GM12878 (cell line): ENCODE data around the gene STK32B. TPM values are rescaled to one million over a fixed set of nuclear protein-coding genes. Genes with fewer than 3 reads are reported as not detected.

Source experiments
- ATAC-seq: fragments of 200-7000 bp; cut with Tn5 transposase; 3 replicates; pipeline ENCODE4 v1.9.1; 2020; ENCODE audit warnings: mild to moderate bottlenecking, moderate library complexity
- BruUV-seq: library from RNA; stranded (reverse); fragments of 400-500 nt; replicated peaks from 2 replicates; lab custom pipeline; 2021; lab: Mats Ljungman, UMichigan
- CTCF ChIA-PET: fragments of 300-600 bp; sonication (Branson Sonifier 250); formaldehyde crosslinking; extraction: SDS; loops from one replicate; lab custom pipeline; 2021; ENCODE audit warnings: inconsistent platforms; lab: Yijun Ruan, JAX
- POLR2A ChIA-PET: fragments of 350-600 bp; formaldehyde crosslinking; extraction: SDS; loops from one replicate; lab custom pipeline; 2021; ENCODE audit warnings: inconsistent platforms; lab: Charles Lee
- RAD21 ChIA-PET: fragments of 300-600 bp; sonication (Branson Sonifier 250); formaldehyde crosslinking; loops from one replicate; lab custom pipeline; 2023; ENCODE audit warnings: antibody characterized with exemption; ENCODE audit not compliant: unreplicated experiment; lab: Charles Lee
- SMC1A ChIA-PET: fragments of 300-600 bp; sonication (Branson Sonifier 250); formaldehyde crosslinking; loops from one replicate; lab custom pipeline; 2023; ENCODE audit not compliant: unreplicated experiment, uncharacterized antibody; lab: Charles Lee
- DNase-seq: peaks from one replicate; pipeline ENCODE4 v3.0.0-alpha.2; 2011; ENCODE audit warnings: low read depth, low spot score
- FAIRE-seq: peaks from 3 replicates; lab custom pipeline; 2011; peaks lifted over from hg19 to GRCh38; lab: Jason Lieb, UNC
- H2AFZ ChIP-seq: 2 replicates; pipeline ENCODE4 v1.6.0; 2011; ENCODE audit warnings: low read depth, low read length, control low read depth; ENCODE audit not compliant: control insufficient read depth
- H3K27ac ChIP-seq: 2 replicates; pipeline ENCODE4 v1.5.1; 2011; ENCODE audit warnings: control low read depth; ENCODE audit not compliant: control insufficient read depth, insufficient read depth
- H3K27me3 ChIP-seq, 2 experiments: replicated peaks in 1 of 2; 2 replicates each; pipeline versions ENCODE4 v1.6.0 to v1.6.1; 2011; ENCODE audit warnings: low read length in 1 of 2; ENCODE audit not compliant: control insufficient read depth in 2 of 2, insufficient read depth in 2 of 2
- H3K36me3 ChIP-seq, 2 experiments: 2 replicates each; pipeline ENCODE4 v1.5.1; 2011; ENCODE audit warnings: low read length in 1 of 2; ENCODE audit not compliant: control insufficient read depth in 2 of 2, insufficient read depth in 2 of 2
- H3K4me1 ChIP-seq: 2 replicates; pipeline ENCODE4 v1.6.1; 2011; ENCODE audit warnings: mild to moderate bottlenecking, low read length, moderate library complexity, mixed read lengths; ENCODE audit not compliant: control insufficient read depth, insufficient read depth
- H3K4me2 ChIP-seq: 2 replicates; pipeline ENCODE4 v1.6.0; 2011; ENCODE audit warnings: control low read depth; ENCODE audit not compliant: control insufficient read depth, insufficient read depth
- H3K4me3 ChIP-seq: fragments of 200-600 bp; sonication (generic); 2 replicates; pipeline ENCODE4 v1.5.1; 2016
- H3K79me2 ChIP-seq: 2 replicates; pipeline ENCODE4 v1.6.0; 2011; ENCODE audit warnings: low read length; ENCODE audit not compliant: control insufficient read depth, insufficient read depth
- H3K9ac ChIP-seq: 2 replicates; pipeline ENCODE4 v1.8.0; 2011; ENCODE audit warnings: low read length, control low read depth, mixed read lengths; ENCODE audit not compliant: control insufficient read depth, insufficient read depth
- H3K9me3 ChIP-seq: replicated peaks from 3 replicates; pipeline ENCODE4 v1.5.1; 2011; ENCODE audit warnings: mild to moderate bottlenecking, low read length; ENCODE audit not compliant: control insufficient read depth, insufficient read depth
- H4K20me1 ChIP-seq: 2 replicates; pipeline ENCODE4 v1.6.0; 2011; ENCODE audit not compliant: control insufficient read depth, insufficient read depth
- BHLHE40 ChIP-seq, 2 experiments: fragments of 450-650 bp in 1 of 2; IDR thresholded peaks; 2 replicates each; pipeline ENCODE4 v1.6.1; 2011 to 2017; ENCODE audit warnings: low read depth in 2 of 2, borderline replicate concordance in 1 of 2, improper control_type of control experiment in 1 of 2, low read length in 1 of 2, mild to moderate bottlenecking in 1 of 2
- ETV6 ChIP-seq, 2 experiments: fragments of 450-650 bp in 1 of 2; IDR thresholded peaks in 1 of 2; conservative IDR thresholded peaks in 1 of 2; 2 replicates each; pipeline ENCODE4 v1.6.1; 2014; ENCODE audit warnings: antibody characterized with exemption in 1 of 2, borderline replicate concordance in 1 of 2, low read depth in 1 of 2, mild to moderate bottlenecking in 1 of 2, moderate library complexity in 1 of 2
- JUND ChIP-seq: IDR thresholded peaks from 2 replicates; pipeline ENCODE4 v1.6.1; 2012; ENCODE audit warnings: low read depth, mild to moderate bottlenecking, low read length, improper control_type of control experiment, moderate library complexity
- KAT2A ChIP-seq: conservative IDR thresholded peaks from 2 replicates; pipeline ENCODE4 v1.6.1; 2011; ENCODE audit warnings: low read depth, low read length; ENCODE audit not compliant: control insufficient read depth
- NFYB ChIP-seq: IDR thresholded peaks from 2 replicates; pipeline ENCODE4 v1.6.1; 2011; ENCODE audit warnings: low read depth, mild to moderate bottlenecking, low read length, improper control_type of control experiment, moderate library complexity; ENCODE audit not compliant: insufficient read depth
- POU2F2 ChIP-seq: IDR thresholded peaks from 3 replicates; pipeline ENCODE4 v1.6.1; 2011; ENCODE audit warnings: low read depth, mild to moderate bottlenecking, low read length, borderline replicate concordance
- ZNF24 ChIP-seq: fragments of 450-650 bp; IDR thresholded peaks from 2 replicates; pipeline ENCODE4 v1.6.1; 2017; ENCODE audit warnings: antibody characterized with exemption, mild to moderate bottlenecking
- WGBS: methylation state at CpG from one replicate; pipeline ENCODE4 v1.1.6; 2016; ENCODE audit warnings: low lambda C conversion rate; ENCODE audit not compliant: insufficient replicate concordance, insufficient coverage; ENCODE audit errors: missing lambda C conversion rate; 5-methylcytosine and 5-hydroxymethylcytosine counted together
- in situ Hi-C: fragments of 300-500 bp; cut with MboI; formaldehyde crosslinking; loops from 9 replicates; pipeline ENCODE4 v1.14.3; 2018; ENCODE audit warnings: mixed read lengths
- intact Hi-C: fragments of 100-400 bp; cut with micrococcal nuclease; formaldehyde crosslinking; loops from one replicate; pipeline ENCODE4 v1.14.2; 2022; ENCODE audit not compliant: unreplicated experiment
- polyA plus RNA-seq, 11 experiments: library from polyadenylated mRNA; depleted of rRNA in 4 of 11; unstranded in 6 of 11; stranded (reverse) in 5 of 11; fragments of >200 nt; fragmentation: Nextera tagmentation in 4 of 11; fragmentation: Illumina TruSeq in 1 of 11; extraction: Ambion mirVana in 4 of 11; extraction: Trizol in 1 of 11; gene quantifications; 1 replicate in 1 of 11; 2 replicates in 10 of 11; pipeline versions ENCODE4 v1.2.1 to v1.2.3, GENCODE V29; 2011 to 2016; ENCODE audit warnings: inconsistent platforms in 2 of 11, missing spikeins in 2 of 11, low read depth in 1 of 11
- total RNA-seq, 4 experiments: library from RNA; depleted of rRNA in 3 of 4; stranded (reverse); fragments of >200 nt in 3 of 4; fragmentation: Illumina TruSeq in 1 of 4; extraction: Trizol in 1 of 4; gene quantifications; 2 replicates each; pipeline versions ENCODE4 v1.2.1 to v1.2.3, GENCODE V29; 2013 to 2021
- TF ChIP-seq, protein P1 (sequence below): fragments of 450-650 bp; IDR thresholded peaks from 2 replicates; pipeline ENCODE4 v1.6.1; 2018; ENCODE audit warnings: borderline replicate concordance, mild to moderate bottlenecking; ENCODE audit not compliant: partially characterized antibody
- TF ChIP-seq, protein P2 (sequence below): IDR thresholded peaks from 2 replicates; pipeline ENCODE4 v1.6.1; 2011; ENCODE audit warnings: low read depth, mild to moderate bottlenecking, low read length, moderate library complexity, borderline replicate concordance; ENCODE audit errors: extremely low read depth

STK32B gene
- total and polyA plus RNA-seq, 10 of the 15 experiments (the other 5 are each of a cell fraction or from before 2014, with no cell fraction given) = 0.04 to 0.12 (median 0.08) TPM; not detected in 7

DNA sequence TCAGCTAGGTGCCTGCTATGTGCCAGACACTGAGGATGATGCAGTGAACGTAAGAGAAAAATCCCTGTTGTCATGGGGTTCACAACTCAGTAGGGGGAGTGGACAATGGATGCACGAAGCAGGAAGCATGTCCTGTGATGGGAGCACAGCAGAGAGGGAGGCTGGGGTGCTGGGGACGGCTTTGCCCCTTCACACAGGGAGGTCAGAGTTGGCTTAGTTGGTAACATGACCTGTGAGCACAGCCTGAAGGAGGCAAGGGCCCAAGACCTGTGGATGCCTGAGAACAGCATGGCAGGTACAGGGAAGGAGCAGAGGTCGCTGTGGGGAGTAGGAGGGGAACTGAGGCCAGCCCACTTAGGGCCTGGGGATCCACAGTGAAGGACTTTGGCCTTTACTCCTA lies 109.4 kb downstream of the STK32B start:
- Histone ChIP-seq H3K79me2 (no peaks in the 10 kb centered on the region), H2AFZ (no peak overlapping the region), H3K36me3 (no peaks in the 10 kb centered on the region), H4K20me1 (no peaks in the 10 kb centered on the region), H3K4me2 (no peak overlapping the region), H3K27me3 (no peaks in the 10 kb centered on the region), H3K9me3 (no peaks in the 10 kb centered on the region; the same call in 2 of the 3 replicates), H3K4me3 (no peak overlapping the region), H3K9ac (no peak overlapping the region), H3K4me1 (no peaks in the 10 kb centered on the region), H3K27ac (no peak overlapping the region)
- ATAC-seq (no peak), DNase-seq (no peak), FAIRE-seq (no peak)
- intact Hi-C loops (no loop called here), in situ Hi-C loops (no loop called here)
- TF ChIP-seq POU2F2 (no peak), ETV6 (conservative IDR thresholded peaks at IDR 0.05 in 1 of 2, IDR thresholded peaks at IDR 0.05 in 1 of 2; ENCODE audit: borderline replicate concordance in 1 of 2, low read depth in 1 of 2) (no peak), ZNF24 (no peak), KAT2A (no peak), BHLHE40 (IDR thresholded peaks at IDR 0.05; ENCODE audit: borderline replicate concordance in 1 of 2, low read depth in 2 of 2, low read length in 1 of 2) (no peak), JUND (no peak), NFYB (no peak)
- TF ChIP-seq, protein P1, sequence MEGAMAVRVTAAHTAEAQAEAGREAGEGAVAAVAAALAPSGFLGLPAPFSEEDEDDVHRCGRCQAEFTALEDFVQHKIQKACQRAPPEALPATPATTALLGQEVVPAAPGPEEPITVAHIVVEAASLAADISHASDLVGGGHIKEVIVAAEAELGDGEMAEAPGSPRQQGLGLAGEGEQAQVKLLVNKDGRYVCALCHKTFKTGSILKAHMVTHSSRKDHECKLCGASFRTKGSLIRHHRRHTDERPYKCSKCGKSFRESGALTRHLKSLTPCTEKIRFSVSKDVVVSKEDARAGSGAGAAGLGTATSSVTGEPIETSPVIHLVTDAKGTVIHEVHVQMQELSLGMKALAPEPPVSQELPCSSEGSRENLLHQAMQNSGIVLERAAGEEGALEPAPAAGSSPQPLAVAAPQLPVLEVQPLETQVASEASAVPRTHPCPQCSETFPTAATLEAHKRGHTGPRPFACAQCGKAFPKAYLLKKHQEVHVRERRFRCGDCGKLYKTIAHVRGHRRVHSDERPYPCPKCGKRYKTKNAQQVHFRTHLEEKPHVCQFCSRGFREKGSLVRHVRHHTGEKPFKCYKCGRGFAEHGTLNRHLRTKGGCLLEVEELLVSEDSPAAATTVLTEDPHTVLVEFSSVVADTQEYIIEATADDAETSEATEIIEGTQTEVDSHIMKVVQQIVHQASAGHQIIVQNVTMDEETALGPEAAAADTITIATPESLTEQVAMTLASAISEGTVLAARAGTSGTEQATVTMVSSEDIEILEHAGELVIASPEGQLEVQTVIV = no peak
- TF ChIP-seq, protein P2, sequence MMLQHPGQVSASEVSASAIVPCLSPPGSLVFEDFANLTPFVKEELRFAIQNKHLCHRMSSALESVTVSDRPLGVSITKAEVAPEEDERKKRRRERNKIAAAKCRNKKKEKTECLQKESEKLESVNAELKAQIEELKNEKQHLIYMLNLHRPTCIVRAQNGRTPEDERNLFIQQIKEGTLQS = no peak
- 0% methylated on average over 4 of the region's 4 CpGs for WGBS
- ChIA-PET POLR2A (no interaction called here), SMC1A (no interaction called here), CTCF (no interaction called here), RAD21 (no interaction called here)
- BruUV-seq = no TSS peak
